ENCODE data around the gene POU5F1. TPM values are rescaled to one million over a fixed set of nuclear protein-coding genes. Genes with fewer than 3 reads are reported as not detected.
A peak's percentile ranks its signal among the peaks of the same experiment; 100 is the strongest.

The POU5F1 gene
- polyA plus RNA-seq, 1 experiment, result not detected

GRCh38 chr6:31114970-31115849, 55.3 kb downstream of the POU5F1 start:
- TF ChIP-seq CTCF (IDR thresholded peaks at IDR 0.05; ENCODE audit: low read depth, low read length), result 0 out of 2 replicates have a peak, but pooled peaks have one; percentile 24
- peaks cover 10% of the 10 kb centered on the region for H3K27me3 ChIP-seq (ENCODE audit: control insufficient read depth, insufficient read depth, low read length)
- no peaks in the 10 kb centered on the region; the same call in 1 of the 2 replicates for H3K9me3 ChIP-seq (ENCODE audit: control insufficient read depth, insufficient read depth, low read length)
- H3K27ac ChIP-seq (ENCODE audit: low read depth, low read length), result peak overlapping the region; percentile 77
- H3K4me3 ChIP-seq (ENCODE audit: low read depth, low read length), result peak overlapping the region; percentile 41
- POLR2A ChIA-PET, result no interaction called here
- CTCF ChIA-PET, result interaction anchor here (0.6 to 5.4 kb wide), 8 partner anchors 13 to 398 kb away, joined by 3 to 30 read pairs (median 4); partner anchors contain the start of gene MDC1
- no peak for DNase-seq (ENCODE audit: low read depth, low spot score)

DNA sequence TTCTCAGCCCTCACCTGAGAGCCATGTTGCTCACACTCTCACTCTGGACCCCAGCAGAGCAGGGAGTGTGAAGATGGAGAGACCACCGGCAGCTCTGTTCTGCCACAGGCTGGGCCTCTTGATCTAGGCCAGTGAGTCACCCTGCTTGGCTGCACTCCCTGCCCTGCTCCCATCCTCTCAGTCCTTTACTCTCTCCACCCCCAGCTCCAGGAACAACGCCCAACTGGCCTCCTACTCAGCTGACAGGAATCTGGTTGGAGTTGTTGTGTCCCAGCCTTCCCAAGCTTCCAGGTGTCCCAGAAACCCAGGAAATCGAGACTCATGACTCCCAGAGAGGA, 56.0 kb downstream of the POU5F1 start, which contains the start of gene PSORS1C1:
Gene PSORS1C1, plus strand, starts transcription at position 260 of the 338 bp plus-strand sequence. CDS start 14,833 bp downstream, outside the sequence.
- peak within 1 kb of the TSS; percentile 77 for H3K27ac ChIP-seq (ENCODE audit: low read depth, low read length)
- no peaks in the 10 kb centered on the region; the same call in 1 of the 2 replicates for H3K9me3 ChIP-seq (ENCODE audit: control insufficient read depth, insufficient read depth, low read length)
- CTCF ChIA-PET, result interaction anchor here (0.6 to 5.4 kb wide), 6 partner anchors 12 to 397 kb away, joined by 3 to 30 read pairs (median 4); partner anchors contain the start of gene MDC1
- H3K27me3 ChIP-seq (ENCODE audit: control insufficient read depth, insufficient read depth, low read length), result peaks cover 17% of the 10 kb centered on the region
- no peak for TF ChIP-seq CTCF (IDR thresholded peaks at IDR 0.05; ENCODE audit: low read depth, low read length)
- DNase-seq (ENCODE audit: low read depth, low spot score), result peak; percentile 80
- POLR2A ChIA-PET, result no interaction called here
- peak within 1 kb of the TSS; percentile 41 for H3K4me3 ChIP-seq (ENCODE audit: low read depth, low read length)

Small RNA genes within 50 kb of the gene (small RNA-seq; reads per million reads assigned to genes)
- not detected for gene POLR2LP1 (ENCODE audit: insufficient read length, low read depth)

Other genes starting within 250 kb of the POU5F1 start
- not detected in 2 replicates for gene SFTA2, start 238.5 kb downstream of the POU5F1 start, polyA plus RNA-seq (2011; rRNA removed)
- gene MUCL3, start 229.7 kb downstream of the POU5F1 start, polyA plus RNA-seq (2011; rRNA removed), result not detected in 2 replicates
- not detected in 2 replicates for gene MUC21, start 187.0 kb downstream of the POU5F1 start, polyA plus RNA-seq (2011; rRNA removed)
- gene MUC22, start 160.2 kb downstream of the POU5F1 start, polyA plus RNA-seq (2011; rRNA removed), result not detected in 2 replicates
- not detected in 2 replicates for gene C6orf15, start 58.1 kb downstream of the POU5F1 start, polyA plus RNA-seq (2011; rRNA removed)
- 0.94 and 1.6 TPM in 2 replicates for gene PSORS1C1, start 55.9 kb downstream of the POU5F1 start, polyA plus RNA-seq (2011; rRNA removed)
- not detected in 2 replicates for gene CDSN, start 50.2 kb downstream of the POU5F1 start, polyA plus RNA-seq (2011; rRNA removed)
- not detected in 2 replicates for gene PSORS1C2, start 31.6 kb downstream of the POU5F1 start, polyA plus RNA-seq (2011; rRNA removed)
- gene CCHCR1, start 12.9 kb downstream of the POU5F1 start, polyA plus RNA-seq (2011; rRNA removed), result 10.4 TPM in 2 replicates
- 3.4 and 4.2 TPM in 2 replicates for gene TCF19, start 12.1 kb downstream of the POU5F1 start, polyA plus RNA-seq (2011; rRNA removed)
- gene HLA-C, start 101.4 kb upstream of the POU5F1 start, polyA plus RNA-seq (2011; rRNA removed), result 245 and 346 TPM in 2 replicates
- 418 and 513 TPM in 2 replicates for gene HLA-B, start 186.5 kb upstream of the POU5F1 start, polyA plus RNA-seq (2011; rRNA removed)
- 39.9 and 48.5 TPM in 2 replicates for gene MICA, start 232.9 kb upstream of the POU5F1 start, polyA plus RNA-seq (2011; rRNA removed)